H1 (cell line): ENCODE data around the gene UBAP1L. TPM values are rescaled to one million over a fixed set of nuclear protein-coding genes. Genes with fewer than 3 reads are reported as not detected.

Source experiments
- HDAC6 ChIP-seq: IDR thresholded peaks from one replicate; pipeline ENCODE4 v1.7.1; 2012; ENCODE audit warnings: low read depth, mild to moderate bottlenecking, inconsistent platforms, low read length, moderate library complexity
- ZNF274 ChIP-seq: IDR thresholded peaks from 2 replicates; pipeline ENCODE4 v1.7.0; 2012; ENCODE audit warnings: low read length, borderline replicate concordance; ENCODE audit errors: extremely low read depth
- polyA plus RNA-seq, 7 experiments: library from polyadenylated mRNA; depleted of rRNA in 3 of 7; stranded (reverse) in 5 of 7; unstranded in 2 of 7; fragments of >200 nt in 5 of 7; fragments of 200-250 nt in 2 of 7; gene quantifications; 1 replicate in 5 of 7; 2 replicates in 1 of 7; 4 replicates in 1 of 7; pipeline versions ENCODE4 v1.2.1 to v1.2.3, GENCODE V29; 2011 to 2013; ENCODE audit warnings: missing spikeins in 2 of 7, mixed read lengths in 2 of 7
- total RNA-seq: library from RNA; stranded (reverse); fragmentation: NEBNext Ultra II Directional; extraction: Animal tissue kit (Norgen Biotek cat#: 25700); gene quantifications from 2 replicates; pipeline ENCODE4 v1.2.1, GENCODE V29; 2021
- TF ChIP-seq, protein P1 (sequence below): fragments of 300-600 bp; sonication (generic); IDR thresholded peaks from 2 replicates; pipeline ENCODE4 v1.7.1; 2012; ENCODE audit warnings: low read length, moderate library complexity, mild to moderate bottlenecking, inconsistent platforms; ENCODE audit not compliant: insufficient replicate concordance

Gene UBAP1L
- total and polyA plus RNA-seq, 2 of the 8 experiments (the other 6 are each of a cell fraction or from before 2014, with no cell fraction given), result 0.67 to 1.7 TPM

DNA sequence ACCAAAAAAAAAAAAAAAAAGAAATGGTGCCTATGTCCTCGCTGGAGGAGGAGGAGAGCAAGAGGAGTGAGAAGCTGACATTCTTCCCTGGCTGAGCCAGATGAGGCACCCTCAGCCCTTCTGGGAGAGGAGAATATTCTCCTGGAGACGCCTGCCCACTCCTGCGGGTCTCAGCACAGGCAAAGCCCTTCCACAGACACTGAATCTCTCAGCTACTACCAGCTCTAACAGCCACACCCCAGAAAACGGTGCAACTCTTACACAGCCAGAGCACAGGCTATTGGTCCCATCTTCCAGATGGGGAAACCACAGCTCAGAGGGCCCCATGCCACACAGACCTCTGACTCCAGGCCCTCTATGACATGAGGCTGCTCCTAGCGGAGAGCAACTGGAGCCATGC lies 52.9 kb downstream of the UBAP1L start (continued):
- TF ChIP-seq, protein P1, sequence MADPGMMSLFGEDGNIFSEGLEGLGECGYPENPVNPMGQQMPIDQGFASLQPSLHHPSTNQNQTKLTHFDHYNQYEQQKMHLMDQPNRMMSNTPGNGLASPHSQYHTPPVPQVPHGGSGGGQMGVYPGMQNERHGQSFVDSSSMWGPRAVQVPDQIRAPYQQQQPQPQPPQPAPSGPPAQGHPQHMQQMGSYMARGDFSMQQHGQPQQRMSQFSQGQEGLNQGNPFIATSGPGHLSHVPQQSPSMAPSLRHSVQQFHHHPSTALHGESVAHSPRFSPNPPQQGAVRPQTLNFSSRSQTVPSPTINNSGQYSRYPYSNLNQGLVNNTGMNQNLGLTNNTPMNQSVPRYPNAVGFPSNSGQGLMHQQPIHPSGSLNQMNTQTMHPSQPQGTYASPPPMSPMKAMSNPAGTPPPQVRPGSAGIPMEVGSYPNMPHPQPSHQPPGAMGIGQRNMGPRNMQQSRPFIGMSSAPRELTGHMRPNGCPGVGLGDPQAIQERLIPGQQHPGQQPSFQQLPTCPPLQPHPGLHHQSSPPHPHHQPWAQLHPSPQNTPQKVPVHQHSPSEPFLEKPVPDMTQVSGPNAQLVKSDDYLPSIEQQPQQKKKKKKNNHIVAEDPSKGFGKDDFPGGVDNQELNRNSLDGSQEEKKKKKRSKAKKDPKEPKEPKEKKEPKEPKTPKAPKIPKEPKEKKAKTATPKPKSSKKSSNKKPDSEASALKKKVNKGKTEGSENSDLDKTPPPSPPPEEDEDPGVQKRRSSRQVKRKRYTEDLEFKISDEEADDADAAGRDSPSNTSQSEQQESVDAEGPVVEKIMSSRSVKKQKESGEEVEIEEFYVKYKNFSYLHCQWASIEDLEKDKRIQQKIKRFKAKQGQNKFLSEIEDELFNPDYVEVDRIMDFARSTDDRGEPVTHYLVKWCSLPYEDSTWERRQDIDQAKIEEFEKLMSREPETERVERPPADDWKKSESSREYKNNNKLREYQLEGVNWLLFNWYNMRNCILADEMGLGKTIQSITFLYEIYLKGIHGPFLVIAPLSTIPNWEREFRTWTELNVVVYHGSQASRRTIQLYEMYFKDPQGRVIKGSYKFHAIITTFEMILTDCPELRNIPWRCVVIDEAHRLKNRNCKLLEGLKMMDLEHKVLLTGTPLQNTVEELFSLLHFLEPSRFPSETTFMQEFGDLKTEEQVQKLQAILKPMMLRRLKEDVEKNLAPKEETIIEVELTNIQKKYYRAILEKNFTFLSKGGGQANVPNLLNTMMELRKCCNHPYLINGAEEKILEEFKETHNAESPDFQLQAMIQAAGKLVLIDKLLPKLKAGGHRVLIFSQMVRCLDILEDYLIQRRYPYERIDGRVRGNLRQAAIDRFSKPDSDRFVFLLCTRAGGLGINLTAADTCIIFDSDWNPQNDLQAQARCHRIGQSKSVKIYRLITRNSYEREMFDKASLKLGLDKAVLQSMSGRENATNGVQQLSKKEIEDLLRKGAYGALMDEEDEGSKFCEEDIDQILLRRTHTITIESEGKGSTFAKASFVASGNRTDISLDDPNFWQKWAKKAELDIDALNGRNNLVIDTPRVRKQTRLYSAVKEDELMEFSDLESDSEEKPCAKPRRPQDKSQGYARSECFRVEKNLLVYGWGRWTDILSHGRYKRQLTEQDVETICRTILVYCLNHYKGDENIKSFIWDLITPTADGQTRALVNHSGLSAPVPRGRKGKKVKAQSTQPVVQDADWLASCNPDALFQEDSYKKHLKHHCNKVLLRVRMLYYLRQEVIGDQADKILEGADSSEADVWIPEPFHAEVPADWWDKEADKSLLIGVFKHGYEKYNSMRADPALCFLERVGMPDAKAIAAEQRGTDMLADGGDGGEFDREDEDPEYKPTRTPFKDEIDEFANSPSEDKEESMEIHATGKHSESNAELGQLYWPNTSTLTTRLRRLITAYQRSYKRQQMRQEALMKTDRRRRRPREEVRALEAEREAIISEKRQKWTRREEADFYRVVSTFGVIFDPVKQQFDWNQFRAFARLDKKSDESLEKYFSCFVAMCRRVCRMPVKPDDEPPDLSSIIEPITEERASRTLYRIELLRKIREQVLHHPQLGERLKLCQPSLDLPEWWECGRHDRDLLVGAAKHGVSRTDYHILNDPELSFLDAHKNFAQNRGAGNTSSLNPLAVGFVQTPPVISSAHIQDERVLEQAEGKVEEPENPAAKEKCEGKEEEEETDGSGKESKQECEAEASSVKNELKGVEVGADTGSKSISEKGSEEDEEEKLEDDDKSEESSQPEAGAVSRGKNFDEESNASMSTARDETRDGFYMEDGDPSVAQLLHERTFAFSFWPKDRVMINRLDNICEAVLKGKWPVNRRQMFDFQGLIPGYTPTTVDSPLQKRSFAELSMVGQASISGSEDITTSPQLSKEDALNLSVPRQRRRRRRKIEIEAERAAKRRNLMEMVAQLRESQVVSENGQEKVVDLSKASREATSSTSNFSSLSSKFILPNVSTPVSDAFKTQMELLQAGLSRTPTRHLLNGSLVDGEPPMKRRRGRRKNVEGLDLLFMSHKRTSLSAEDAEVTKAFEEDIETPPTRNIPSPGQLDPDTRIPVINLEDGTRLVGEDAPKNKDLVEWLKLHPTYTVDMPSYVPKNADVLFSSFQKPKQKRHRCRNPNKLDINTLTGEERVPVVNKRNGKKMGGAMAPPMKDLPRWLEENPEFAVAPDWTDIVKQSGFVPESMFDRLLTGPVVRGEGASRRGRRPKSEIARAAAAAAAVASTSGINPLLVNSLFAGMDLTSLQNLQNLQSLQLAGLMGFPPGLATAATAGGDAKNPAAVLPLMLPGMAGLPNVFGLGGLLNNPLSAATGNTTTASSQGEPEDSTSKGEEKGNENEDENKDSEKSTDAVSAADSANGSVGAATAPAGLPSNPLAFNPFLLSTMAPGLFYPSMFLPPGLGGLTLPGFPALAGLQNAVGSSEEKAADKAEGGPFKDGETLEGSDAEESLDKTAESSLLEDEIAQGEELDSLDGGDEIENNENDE, result no peak
- TF ChIP-seq HDAC6 (no peak), ZNF274 (no peak)
